Natural killer cell (primary cell): ENCODE data around the gene CRY2. TPM values are rescaled to one million over a fixed set of nuclear protein-coding genes. Genes with fewer than 3 reads are reported as not detected.

ENCODE experiments used
- ATAC-seq, 3 donors: fragments of 150-1000 bp in 2 of 3; fragments of 200-7000 bp in 1 of 3; cut with Tn5 transposase; 1 replicate in 1 of 3; 2 replicates in 2 of 3; pipeline ENCODE4 v1.10.0; 2021; ENCODE audit warnings: mild to moderate bottlenecking in 2 of 3, moderate library complexity in 2 of 3
- DNase-seq, 2 donors: peaks; one replicate each; pipeline versions ENCODE4 v3.0.0 to v3.0.0-alpha.2; 2013 to 2021; ENCODE audit warnings: mixed read lengths in 1 of 2
- H3K27ac ChIP-seq: one replicate; pipeline ENCODE4 v1.5.1; 2013; ENCODE audit warnings: mild to moderate bottlenecking, low read length
- H3K27me3 ChIP-seq: one replicate; pipeline ENCODE4 v1.6.1; 2013; ENCODE audit warnings: low read length; ENCODE audit not compliant: control insufficient read depth, insufficient read depth
- H3K36me3 ChIP-seq: one replicate; pipeline ENCODE4 v1.6.1; 2013; ENCODE audit warnings: low read length; ENCODE audit not compliant: control insufficient read depth, insufficient read depth
- H3K4me1 ChIP-seq: one replicate; pipeline ENCODE4 v1.6.1; 2013; ENCODE audit warnings: low read length; ENCODE audit not compliant: control insufficient read depth, insufficient read depth
- H3K4me3 ChIP-seq: one replicate; pipeline ENCODE4 v1.5.1; 2013; ENCODE audit warnings: low read length
- H3K9me3 ChIP-seq: one replicate; pipeline ENCODE4 v1.6.1; 2013; ENCODE audit warnings: low read length; ENCODE audit not compliant: control insufficient read depth, insufficient read depth
- H3K27ac Mint-ChIP-seq, 2 donors: one replicate each; pipeline ENCODE4 v1.8.0; 2022; ENCODE audit warnings: mild to moderate bottlenecking in 2 of 2, mixed read lengths in 2 of 2, moderate library complexity in 1 of 2
- H3K27me3 Mint-ChIP-seq, 2 donors: one replicate each; pipeline ENCODE4 v1.8.0; 2022; ENCODE audit warnings: low read depth in 2 of 2, mixed read lengths in 2 of 2
- H3K36me3 Mint-ChIP-seq: one replicate; pipeline ENCODE4 v1.8.0; 2022; ENCODE audit warnings: mixed read lengths
- H3K4me1 Mint-ChIP-seq, 2 donors: one replicate each; pipeline ENCODE4 v1.8.0; 2022; ENCODE audit warnings: mixed read lengths in 2 of 2
- H3K4me3 Mint-ChIP-seq: one replicate; pipeline ENCODE4 v1.8.0; 2022; ENCODE audit warnings: mild to moderate bottlenecking, moderate library complexity, mixed read lengths
- H3K9me3 Mint-ChIP-seq, 2 donors: one replicate each; pipeline ENCODE4 v1.8.0; 2022; ENCODE audit warnings: mixed read lengths in 2 of 2
- WGBS: methylation state at CpG from one replicate; pipeline ENCODE4 v1.1.7; 2013; ENCODE audit warnings: missing lambda C conversion rate; ENCODE audit not compliant: insufficient coverage; 5-methylcytosine and 5-hydroxymethylcytosine counted together
- intact Hi-C: fragments of 100-400 bp; cut with micrococcal nuclease; formaldehyde crosslinking; loops from one replicate; pipeline ENCODE4 v1.14.2; 2022
- total RNA-seq, 4 donors: library from RNA; stranded (reverse); fragments of 120-200 nt in 1 of 4; gene quantifications; one replicate each; pipeline versions ENCODE4 v1.2.3 to v1.2.4, GENCODE V29; 2013 to 2022
- TF ChIP-seq, protein P1 (sequence below): fragments of 200-600 bp; IDR thresholded peaks from one replicate; pipeline ENCODE4 v1.8.0; 2022; ENCODE audit warnings: antibody characterized with exemption

CRY2 gene
- total RNA-seq, 3 donors from 2014 or later (not counting 1 experiment from before 2014, with no cell fraction given) = 124 to 214 (median 141) TPM

DNA sequence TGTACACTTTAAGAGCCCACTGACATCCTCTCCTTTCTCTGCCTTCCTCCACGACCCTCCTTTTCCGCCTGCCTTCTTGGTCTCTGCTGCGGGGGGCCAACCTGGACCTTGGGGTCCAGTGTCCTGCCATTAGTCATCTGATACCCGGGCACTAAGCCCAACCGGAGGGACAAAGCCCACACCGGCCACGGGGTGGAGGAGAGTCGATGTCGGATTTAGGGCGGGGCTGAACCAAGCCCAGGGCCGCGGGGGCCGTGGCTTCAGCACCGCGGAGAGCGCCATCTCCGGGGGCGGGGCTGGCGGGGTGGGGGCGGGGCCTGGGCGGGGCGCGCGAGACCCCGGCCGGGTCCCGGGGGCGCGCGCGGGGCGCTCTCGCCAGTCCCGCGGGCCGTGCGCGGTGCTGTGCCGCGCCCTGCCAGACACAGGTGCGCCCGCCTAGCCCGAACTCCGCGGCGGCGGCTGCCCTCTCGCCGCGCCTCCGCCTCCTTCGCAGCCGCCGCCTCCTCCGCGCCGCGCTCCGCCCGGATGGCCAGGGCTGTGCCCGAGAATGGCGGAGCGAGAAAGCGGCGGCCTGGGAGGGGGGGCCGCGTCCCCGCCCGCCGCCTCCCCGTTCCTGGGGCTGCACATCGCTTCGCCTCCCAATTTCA is 38.1 kb downstream of the CRY2 start, which contains the start of gene MAPK8IP1:
TSS of gene MAPK8IP1 (plus strand) at position 378 of the 647 bp plus-strand sequence. CDS start at position 548, 170 bp downstream.
- WGBS = 1% methylated on average over 73 of the region's 73 CpGs
- Histone ChIP-seq H3K27me3 (peaks cover 5% of the 10 kb centered on the region), H3K4me3 (peak within 1 kb of the TSS; percentile 17), H3K36me3 (peaks cover 13% of the 10 kb centered on the region), H3K27ac (no peak within 1 kb of the TSS), H3K9me3 (no peaks in the 10 kb centered on the region), H3K4me1 (peaks cover 12% of the 10 kb centered on the region)
- H3K9me3 Mint-ChIP-seq = no peaks in the 10 kb centered on the region
- H3K27me3 Mint-ChIP-seq = peaks cover 0 to 12% of the 10 kb centered on the region in 2 donors
- ATAC-seq (peak; percentile 87 to 91 (median 89)), DNase-seq (peak; percentile 66 to 76)
- peak within 1 kb of the TSS; percentile 34 to 38 for H3K27ac Mint-ChIP-seq
- TF ChIP-seq, protein P1, sequence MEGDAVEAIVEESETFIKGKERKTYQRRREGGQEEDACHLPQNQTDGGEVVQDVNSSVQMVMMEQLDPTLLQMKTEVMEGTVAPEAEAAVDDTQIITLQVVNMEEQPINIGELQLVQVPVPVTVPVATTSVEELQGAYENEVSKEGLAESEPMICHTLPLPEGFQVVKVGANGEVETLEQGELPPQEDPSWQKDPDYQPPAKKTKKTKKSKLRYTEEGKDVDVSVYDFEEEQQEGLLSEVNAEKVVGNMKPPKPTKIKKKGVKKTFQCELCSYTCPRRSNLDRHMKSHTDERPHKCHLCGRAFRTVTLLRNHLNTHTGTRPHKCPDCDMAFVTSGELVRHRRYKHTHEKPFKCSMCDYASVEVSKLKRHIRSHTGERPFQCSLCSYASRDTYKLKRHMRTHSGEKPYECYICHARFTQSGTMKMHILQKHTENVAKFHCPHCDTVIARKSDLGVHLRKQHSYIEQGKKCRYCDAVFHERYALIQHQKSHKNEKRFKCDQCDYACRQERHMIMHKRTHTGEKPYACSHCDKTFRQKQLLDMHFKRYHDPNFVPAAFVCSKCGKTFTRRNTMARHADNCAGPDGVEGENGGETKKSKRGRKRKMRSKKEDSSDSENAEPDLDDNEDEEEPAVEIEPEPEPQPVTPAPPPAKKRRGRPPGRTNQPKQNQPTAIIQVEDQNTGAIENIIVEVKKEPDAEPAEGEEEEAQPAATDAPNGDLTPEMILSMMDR = no peak
- intact Hi-C loops = no loop called here
- H3K4me1 Mint-ChIP-seq = peaks cover 12 to 16% of the 10 kb centered on the region in 2 donors
- peak within 1 kb of the TSS; percentile 79 for H3K4me3 Mint-ChIP-seq
- H3K36me3 Mint-ChIP-seq = no peaks in the 10 kb centered on the region

DNA sequence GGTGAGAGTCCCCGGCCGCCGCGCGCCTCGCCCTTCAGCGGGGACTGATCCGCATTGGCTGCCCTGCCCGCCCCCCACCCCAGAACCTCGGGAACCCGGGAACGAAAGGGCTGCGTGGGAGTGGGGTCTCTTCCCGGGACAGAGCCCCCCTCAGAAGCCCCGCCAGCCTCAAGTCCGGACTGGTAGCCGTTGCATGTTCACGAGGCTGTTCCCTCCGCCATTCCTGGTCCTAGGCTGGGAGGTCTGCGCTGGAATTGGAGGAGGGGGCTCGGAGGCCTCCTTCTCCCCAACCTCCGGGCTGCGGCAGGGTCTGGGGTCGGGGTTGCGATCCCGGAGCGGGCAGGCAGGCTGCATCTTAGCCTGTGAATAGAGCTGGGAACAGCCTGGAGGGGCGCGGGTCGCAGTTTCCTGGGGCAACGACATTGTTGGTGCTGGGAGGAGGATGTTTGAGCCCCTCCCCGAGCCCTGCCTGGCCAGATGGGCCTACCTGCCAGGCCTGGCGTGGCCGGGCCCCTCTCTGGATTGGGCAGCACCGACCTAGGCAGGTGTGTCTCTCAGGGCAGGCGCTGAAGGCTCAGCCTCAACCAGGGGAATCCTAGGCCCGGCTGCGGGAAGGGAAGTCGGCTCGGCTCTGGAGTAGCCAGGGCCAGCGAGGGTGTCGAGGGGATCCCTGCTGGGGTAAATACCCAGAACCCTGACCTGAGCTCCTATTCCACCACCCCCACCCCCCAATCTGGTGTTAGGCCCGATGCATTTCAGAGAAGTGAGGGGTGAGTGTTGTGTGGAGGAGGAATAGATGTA is 38.8 kb downstream of the CRY2 start:
- H3K27ac Mint-ChIP-seq = no peak overlapping the region
- H3K9me3 Mint-ChIP-seq = no peaks in the 10 kb centered on the region
- H3K27me3 ChIP-seq = peaks cover 5% of the 10 kb centered on the region
- H3K4me3 Mint-ChIP-seq = peak overlapping the region; percentile 45
- no peaks in the 10 kb centered on the region for H3K36me3 Mint-ChIP-seq
- H3K4me1 ChIP-seq = peaks cover 12% of the 10 kb centered on the region
- WGBS = 18% methylated on average over 38 of the region's 43 CpGs
- H3K4me1 Mint-ChIP-seq = peaks cover 12 to 16% of the 10 kb centered on the region in 2 donors
- no peak overlapping the region for H3K27ac ChIP-seq
- H3K9me3 ChIP-seq = no peaks in the 10 kb centered on the region
- no peak for DNase-seq
- peaks cover 0 to 14% of the 10 kb centered on the region in 2 donors for H3K27me3 Mint-ChIP-seq
- intact Hi-C loops = no loop called here
- TF ChIP-seq, protein P1 = no peak
- H3K4me3 ChIP-seq = peak overlapping the region; percentile 17
- ATAC-seq = no peak
- H3K36me3 ChIP-seq = peaks cover 6% of the 10 kb centered on the region

DNA sequence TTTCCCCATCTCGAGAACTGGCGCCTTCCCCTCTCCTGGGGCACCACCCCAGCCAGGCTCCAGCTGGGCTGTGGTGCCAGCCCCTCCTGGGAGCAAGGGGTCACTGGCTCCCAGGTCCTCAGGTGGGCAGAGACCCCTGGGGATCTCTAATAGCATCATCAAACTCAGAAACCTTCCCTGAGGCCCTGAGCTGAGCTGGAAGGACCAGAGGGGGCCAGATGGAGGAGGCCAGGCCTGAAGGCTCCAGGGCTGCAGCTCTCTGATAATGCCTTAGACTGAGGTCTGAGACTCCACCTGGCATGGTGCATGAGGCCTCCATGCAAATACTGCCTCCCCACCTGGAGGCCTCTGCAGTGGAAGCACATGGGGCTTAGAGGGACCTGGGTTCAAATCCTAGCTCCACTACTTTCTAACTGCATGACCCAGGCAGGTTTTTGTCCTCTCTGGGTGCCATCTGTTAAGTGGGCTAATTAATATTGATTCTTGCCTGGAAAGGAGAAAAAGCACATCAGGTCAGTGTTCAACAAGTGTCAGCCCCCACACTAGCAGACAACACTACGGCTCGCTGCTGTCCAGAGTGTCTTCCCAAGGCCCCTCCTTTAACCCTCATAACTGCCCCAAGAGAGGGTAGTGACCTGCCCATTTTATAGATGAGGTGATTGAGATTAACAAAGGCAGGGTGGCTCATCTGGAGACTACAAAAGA is 39.7 kb downstream of the CRY2 start:
- Histone ChIP-seq H3K4me1 (peaks cover 12% of the 10 kb centered on the region), H3K9me3 (no peaks in the 10 kb centered on the region), H3K27ac (no peak overlapping the region), H3K36me3 (no peaks in the 10 kb centered on the region), H3K4me3 (no peak overlapping the region), H3K27me3 (peaks cover 5% of the 10 kb centered on the region)
- no peak for DNase-seq
- ATAC-seq = no peak
- H3K4me3 Mint-ChIP-seq = peak overlapping the region; percentile 25
- TF ChIP-seq, protein P1 = no peak
- 93% methylated on average over 2 of the region's 4 CpGs for WGBS
- no peak overlapping the region for H3K27ac Mint-ChIP-seq
- intact Hi-C loops = no loop called here
- no peaks in the 10 kb centered on the region for H3K36me3 Mint-ChIP-seq
- H3K9me3 Mint-ChIP-seq = no peaks in the 10 kb centered on the region
- H3K27me3 Mint-ChIP-seq = peaks cover 0 to 14% of the 10 kb centered on the region in 2 donors
- H3K4me1 Mint-ChIP-seq = peaks cover 12 to 16% of the 10 kb centered on the region in 2 donors
